Measurements from ENCODE around the gene RNF115. TPM values are rescaled to one million over a fixed set of nuclear protein-coding genes. Genes with fewer than 3 reads are reported as not detected.
"Not testable (repeated sequence)": the region's sequence is repeated elsewhere in the genome, so short reads cannot be mapped to it uniquely, and the experiment has no call there.

RNF115 gene
- total RNA-seq, 6 experiments from 2014 or later, result 5.3 to 10.3 (median 8.0) TPM

GRCh38 chr1:145777357-145778145, 46.3 kb downstream of the RNF115 start:
- H3K4me3 ChIP-seq, result no peak overlapping the region
- H3K9me3 ChIP-seq, result no peaks in the 10 kb centered on the region
- H3K27me3 ChIP-seq, result no peaks in the 10 kb centered on the region
- no peak for DNase-seq
- no peak overlapping the region for H3K27ac ChIP-seq
- no peak for TF ChIP-seq POLR2A (IDR thresholded peaks at IDR 0.05)
- TF ChIP-seq, protein P1, sequence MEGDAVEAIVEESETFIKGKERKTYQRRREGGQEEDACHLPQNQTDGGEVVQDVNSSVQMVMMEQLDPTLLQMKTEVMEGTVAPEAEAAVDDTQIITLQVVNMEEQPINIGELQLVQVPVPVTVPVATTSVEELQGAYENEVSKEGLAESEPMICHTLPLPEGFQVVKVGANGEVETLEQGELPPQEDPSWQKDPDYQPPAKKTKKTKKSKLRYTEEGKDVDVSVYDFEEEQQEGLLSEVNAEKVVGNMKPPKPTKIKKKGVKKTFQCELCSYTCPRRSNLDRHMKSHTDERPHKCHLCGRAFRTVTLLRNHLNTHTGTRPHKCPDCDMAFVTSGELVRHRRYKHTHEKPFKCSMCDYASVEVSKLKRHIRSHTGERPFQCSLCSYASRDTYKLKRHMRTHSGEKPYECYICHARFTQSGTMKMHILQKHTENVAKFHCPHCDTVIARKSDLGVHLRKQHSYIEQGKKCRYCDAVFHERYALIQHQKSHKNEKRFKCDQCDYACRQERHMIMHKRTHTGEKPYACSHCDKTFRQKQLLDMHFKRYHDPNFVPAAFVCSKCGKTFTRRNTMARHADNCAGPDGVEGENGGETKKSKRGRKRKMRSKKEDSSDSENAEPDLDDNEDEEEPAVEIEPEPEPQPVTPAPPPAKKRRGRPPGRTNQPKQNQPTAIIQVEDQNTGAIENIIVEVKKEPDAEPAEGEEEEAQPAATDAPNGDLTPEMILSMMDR (IDR thresholded peaks at IDR 0.05), result no peak
- 73% methylated on average over 1 of the region's 1 CpG for WGBS (ENCODE audit: insufficient coverage, low coverage, low lambda C conversion rate, missing lambda C conversion rate)
- H3K36me3 ChIP-seq, result no peaks in the 10 kb centered on the region
- intact Hi-C loops (cut with DNase I), result no loop called here
- peaks cover 0 to under 1% (median 0%) of the 10 kb centered on the region in 4 donors for H3K4me1 ChIP-seq
- ATAC-seq, result no peak

DNA sequence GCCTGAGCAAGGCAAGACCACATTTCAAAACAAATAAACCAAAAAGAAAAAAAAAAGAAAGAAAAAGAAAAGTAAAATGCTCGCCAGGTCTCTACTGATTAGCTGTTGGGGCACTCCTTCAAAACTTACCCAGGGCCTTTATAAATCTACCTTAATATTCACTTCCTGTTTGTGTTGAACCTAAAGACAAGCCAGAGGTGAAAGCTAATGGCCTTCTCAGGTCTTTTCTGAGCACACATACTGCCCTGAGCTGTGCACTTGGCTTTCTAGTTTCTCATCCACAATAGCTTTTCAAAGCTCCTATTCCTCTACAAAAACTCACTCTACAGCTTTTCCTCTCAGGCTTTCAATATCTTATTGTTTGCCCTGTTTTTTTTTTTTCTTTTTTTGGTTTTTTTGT, 50.5 kb downstream of the RNF115 start:
- H3K4me3 ChIP-seq, result no peak overlapping the region
- intact Hi-C loops (cut with DNase I), result no loop called here
- TF ChIP-seq, protein P1 (IDR thresholded peaks at IDR 0.05), result no peak
- TF ChIP-seq POLR2A (IDR thresholded peaks at IDR 0.05), result no peak
- peaks cover 0 to 14% (median 0%) of the 10 kb centered on the region in 4 donors for H3K36me3 ChIP-seq
- H3K9me3 ChIP-seq, result no peaks in the 10 kb centered on the region
- ATAC-seq (no peak), DNase-seq (no peak)
- H3K4me1 ChIP-seq, result no peaks in the 10 kb centered on the region
- no peak overlapping the region for H3K27ac ChIP-seq
- WGBS (ENCODE audit: insufficient coverage, low coverage, low lambda C conversion rate, missing lambda C conversion rate), result 88% methylated on average over 1 of the region's 1 CpG
- H3K27me3 ChIP-seq, result no peaks in the 10 kb centered on the region

GRCh38 chr1:145771056-145771455, 52.8 kb downstream of the RNF115 start:
- DNase-seq, result no peak
- Histone ChIP-seq H3K27ac (no peak overlapping the region), H3K4me3 (no peak overlapping the region), H3K9me3 (no peaks in the 10 kb centered on the region), H3K27me3 (no peaks in the 10 kb centered on the region), H3K36me3 (peaks cover 0 to 14% (median 0%) of the 10 kb centered on the region in 4 donors), H3K4me1 (peaks cover 0 to under 1% (median 0%) of the 10 kb centered on the region in 4 donors)
- no peak for ATAC-seq
- TF ChIP-seq, protein P1 (IDR thresholded peaks at IDR 0.05), result no peak
- TF ChIP-seq POLR2A (IDR thresholded peaks at IDR 0.05), result no peak
- intact Hi-C loops (cut with DNase I), result no loop called here
- no CpG with 5 or more reads among the region's 1 CpG for WGBS (ENCODE audit: insufficient coverage, low coverage, low lambda C conversion rate, missing lambda C conversion rate)

GRCh38 chr1:145768004-145768403, 55.9 kb downstream of the RNF115 start:
- DNase-seq; H3K4me1 ChIP-seq; H3K27me3 ChIP-seq; H3K27ac ChIP-seq; ATAC-seq; H3K4me3 ChIP-seq; intact Hi-C loops (cut with DNase I); H3K9me3 ChIP-seq: not testable (repeated sequence)
- H3K36me3 ChIP-seq, result peaks cover 0 to 14% (median 0%) of the 10 kb centered on the region in 4 donors
- 100% methylated on average over 4 of the region's 10 CpGs for WGBS (ENCODE audit: insufficient coverage, low coverage, low lambda C conversion rate, missing lambda C conversion rate)

- H3K9me3 ChIP-seq; H3K4me3 ChIP-seq; H3K27ac ChIP-seq; H3K27me3 ChIP-seq; DNase-seq; intact Hi-C loops (cut with DNase I); ATAC-seq: not testable (repeated sequence)
- WGBS (ENCODE audit: insufficient coverage, low coverage, low lambda C conversion rate, missing lambda C conversion rate), result no CpG with 5 or more reads among the region's 29 CpGs
- Histone ChIP-seq H3K36me3 (peaks cover 0 to 14% (median 0%) of the 10 kb centered on the region in 4 donors), H3K4me1 (peaks cover 0 to 10% (median 5%) of the 10 kb centered on the region in 4 donors)
Measured at GRCh38 chr1:145766926-145767325, 57.0 kb downstream of the RNF115 start.

- H3K4me3 ChIP-seq; DNase-seq; H3K36me3 ChIP-seq; H3K9me3 ChIP-seq; intact Hi-C loops (cut with DNase I); H3K27me3 ChIP-seq: not testable (repeated sequence)
- H3K27ac ChIP-seq, result peak overlapping the region in 1 of 3 donors; percentile 27
- WGBS (ENCODE audit: insufficient coverage, low coverage, low lambda C conversion rate, missing lambda C conversion rate), result 20% methylated on average over 1 of the region's 5 CpGs
- H3K4me1 ChIP-seq, result peaks cover 0 to 12% (median 5%) of the 10 kb centered on the region in 4 donors
- ATAC-seq, result peak in 3 of 4 donors; percentile 26 to 69 (median 64)
Measured at GRCh38 chr1:145765585-145766360, 58.1 kb downstream of the RNF115 start.

DNA sequence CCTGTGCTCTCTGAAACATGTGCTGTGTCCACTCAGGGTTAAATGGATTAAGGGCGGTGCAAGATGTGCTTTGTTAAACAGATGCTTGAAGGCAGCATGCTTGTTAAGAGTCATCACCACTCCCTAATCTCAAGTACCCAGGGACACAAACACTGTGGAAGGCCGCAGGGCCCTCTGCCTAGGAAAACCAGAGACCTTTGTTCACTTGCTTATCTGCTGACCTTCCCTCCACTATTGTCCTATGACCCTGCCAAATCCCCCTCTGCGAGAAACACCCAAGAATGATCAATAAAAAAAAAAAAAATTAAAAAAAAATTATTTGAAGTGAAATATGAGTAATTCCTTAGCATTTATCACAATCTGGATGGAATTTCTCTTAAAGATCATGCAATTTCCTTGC, 58.8 kb downstream of the RNF115 start:
- WGBS (ENCODE audit: insufficient coverage, low coverage, low lambda C conversion rate, missing lambda C conversion rate), result 23% methylated on average over 2 of the region's 3 CpGs
- peak in 1 of 4 donors; percentile 45 for ATAC-seq

More for the DNA sequence above, 58.8 kb downstream of the RNF115 start:
- H3K9me3 ChIP-seq; intact Hi-C loops (cut with DNase I); H3K4me3 ChIP-seq; DNase-seq; H3K27me3 ChIP-seq; H3K36me3 ChIP-seq: not testable (repeated sequence)
- peaks cover 0 to 12% (median 5%) of the 10 kb centered on the region in 4 donors for H3K4me1 ChIP-seq
- peak overlapping the region in 1 of 3 donors; percentile 27 for H3K27ac ChIP-seq

Measured in right lobe of liver (tissue), 6 donors.